GM19463 (cell line): ENCODE results near the gene PDZD8.
"Not testable (repeated sequence)": the region's sequence is repeated elsewhere in the genome, so short reads cannot be mapped to it uniquely, and the experiment has no call there.

ENCODE experiments used
- ATAC-seq: cut with Tn5 transposase; IDR thresholded peaks from one replicate; pipeline ENCODE4 v1.9.1; 2021; ENCODE audit warnings: mild to moderate bottlenecking, moderate library complexity; ENCODE audit not compliant: unreplicated experiment

The PDZD8 gene

DNA sequence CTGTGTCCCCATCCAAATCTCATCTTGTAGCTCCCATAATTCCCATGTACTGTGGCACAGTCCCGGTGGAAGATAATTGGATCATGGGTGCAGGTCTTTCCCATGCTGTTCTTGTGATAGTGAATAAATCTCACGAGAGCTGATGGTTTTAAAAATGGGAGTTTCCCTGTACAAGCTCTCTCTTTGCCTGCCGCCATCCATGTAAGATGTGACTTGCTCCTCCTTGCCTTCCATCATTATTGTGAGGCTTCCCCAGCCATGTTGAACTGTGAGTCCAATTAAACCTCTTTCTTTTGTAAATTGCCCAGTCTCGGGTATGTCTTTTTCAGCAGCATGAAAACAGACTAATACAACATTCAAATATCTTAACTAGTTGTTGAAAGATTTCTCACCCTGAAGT lies 145.1 kb downstream of the PDZD8 start:
- not testable (repeated sequence) for ATAC-seq

DNA sequence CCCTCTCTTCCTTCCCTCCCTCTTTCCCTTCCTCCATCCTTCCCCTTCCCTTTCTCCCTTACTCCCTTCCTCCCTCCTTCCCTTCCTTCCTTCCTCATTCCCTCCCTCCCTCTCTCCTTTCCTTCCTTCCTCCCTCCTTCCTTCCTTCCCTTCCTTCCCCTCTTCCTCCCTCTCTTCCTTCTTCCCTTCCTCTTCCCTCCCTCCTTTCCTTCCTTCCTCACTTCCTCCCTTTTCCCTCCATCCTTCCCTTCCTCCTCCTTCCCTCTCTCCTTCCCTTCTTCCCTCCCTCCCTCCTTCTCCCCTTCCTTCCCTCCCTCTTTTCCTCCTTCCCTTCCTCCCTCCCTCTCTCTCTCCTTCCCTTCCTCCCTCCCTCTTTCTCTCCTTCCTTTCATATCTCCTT lies 147.0 kb downstream of the PDZD8 start:
- no peak for ATAC-seq
